NCI-H146 treated with DMSO at 0.1 percent for 48 hours (cell line): ENCODE data around the gene USP22.

Source experiments
- DNase-seq: peaks from one replicate; lab custom pipeline; 2025; ENCODE audit not compliant: unreplicated experiment; lab: John Stamatoyannopoulos, UW

USP22 gene

DNA sequence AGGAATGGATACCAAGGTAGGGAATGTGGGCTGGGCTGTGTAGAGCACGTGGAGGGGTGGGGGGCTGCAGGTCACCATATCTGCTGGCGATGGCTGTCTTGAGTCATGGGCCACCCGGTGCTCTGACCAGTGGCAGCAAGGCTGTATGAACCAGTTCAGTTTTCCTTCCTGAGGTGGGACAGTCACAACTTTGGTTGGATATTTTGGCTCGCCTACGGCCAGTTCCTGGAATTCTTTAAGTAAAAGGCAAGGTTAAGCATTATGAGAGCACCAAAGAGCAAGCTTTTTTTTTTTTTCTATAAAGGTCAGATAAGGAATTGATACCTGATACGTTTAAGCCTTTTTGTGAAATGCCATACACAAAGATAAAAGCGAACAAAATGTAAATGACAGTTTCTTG, 81.9 kb downstream of the USP22 start:
- DNase-seq = no peak

DNA sequence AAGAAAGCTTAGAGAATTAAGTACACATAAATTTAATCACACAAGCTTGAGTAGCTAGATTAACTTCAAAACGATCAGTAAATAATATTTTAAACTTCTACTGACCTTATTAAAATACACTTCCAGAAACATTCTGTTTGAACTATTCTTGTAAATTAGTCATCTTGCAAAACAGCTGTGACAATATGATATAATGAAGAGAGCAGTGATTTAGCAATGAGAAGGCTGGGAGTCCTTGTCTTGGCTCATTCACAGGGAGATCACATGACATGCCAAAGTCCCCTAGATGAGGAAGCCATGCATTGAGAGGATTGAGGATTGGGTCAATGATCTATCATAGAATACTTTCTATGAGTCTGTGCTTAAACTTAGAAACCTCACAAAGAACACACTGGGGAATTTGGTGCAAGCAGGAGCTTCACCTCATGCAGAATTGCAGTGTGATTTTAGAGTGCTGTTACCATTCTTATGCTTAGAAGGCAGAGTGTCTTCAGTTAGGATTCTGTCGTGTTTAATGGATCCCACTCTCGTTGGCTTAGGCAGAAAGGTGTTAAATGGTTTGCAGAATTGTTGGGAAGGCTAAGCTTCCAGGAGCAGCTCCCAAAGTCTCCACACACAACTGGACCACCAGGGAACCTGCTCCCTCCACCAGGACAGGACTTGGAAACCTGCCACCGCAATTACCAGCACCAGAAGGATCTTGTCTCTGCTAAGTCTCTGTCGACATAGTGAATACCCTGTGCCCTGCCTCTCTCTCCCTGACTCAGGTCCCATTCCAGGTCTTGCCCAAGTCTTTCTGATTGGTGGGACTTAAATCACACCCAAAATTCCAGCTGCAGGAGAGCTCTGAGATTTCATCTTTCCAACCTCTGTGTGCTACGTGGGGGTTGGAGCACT, 87.1 kb downstream of the USP22 start:
- no peak for DNase-seq

DNA sequence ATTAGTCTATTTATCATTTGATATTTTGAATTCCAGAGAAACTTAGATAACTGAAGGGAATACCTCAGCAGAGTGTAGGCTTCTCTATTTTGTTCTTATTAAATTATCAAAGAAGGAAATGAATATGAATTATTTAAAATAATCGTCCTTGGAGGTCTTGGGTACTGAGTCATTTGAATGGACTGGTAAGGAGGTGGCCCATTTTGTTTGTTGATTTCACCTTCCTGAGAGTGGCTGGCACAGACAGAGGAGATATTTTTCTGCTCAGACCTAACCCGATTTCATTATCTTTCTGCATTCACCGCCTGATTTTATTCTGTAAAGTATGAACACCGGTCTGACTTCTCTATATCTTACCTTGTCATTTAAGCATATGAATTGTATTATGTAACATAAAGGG, 88.0 kb downstream of the USP22 start:
- no peak for DNase-seq

DNA sequence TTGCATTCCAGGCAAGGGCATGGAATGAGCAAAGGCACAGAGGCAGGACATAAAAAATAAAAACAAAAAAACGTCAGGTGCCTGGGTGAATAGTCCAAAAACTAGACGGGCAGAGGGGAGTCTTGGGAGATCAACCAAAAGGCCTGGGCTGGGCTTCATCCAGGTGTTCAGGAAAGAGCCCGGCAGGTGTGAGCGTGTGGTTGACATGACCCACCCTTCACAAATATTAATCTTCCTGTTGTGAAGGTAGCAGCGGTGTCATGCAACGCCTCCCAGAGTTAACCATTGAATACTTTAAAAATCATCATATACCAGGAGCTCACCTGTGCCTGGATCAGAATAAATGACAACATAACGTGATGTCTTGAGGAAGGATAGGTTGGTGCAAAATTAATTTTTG, 90.6 kb downstream of the USP22 start:
- DNase-seq = peak; percentile 94
